ENCODE results near the gene SORCS3. TPM values are rescaled to one million over a fixed set of nuclear protein-coding genes. Genes with fewer than 3 reads are reported as not detected.

SORCS3 gene
- total and polyA plus RNA-seq, 2 of the 13 experiments (the other 11 are each of a cell fraction or from before 2014, with no cell fraction given) = 0.07 TPM; not detected in 1

GRCh38 chr10:105269689-105270088, 628.6 kb downstream of the SORCS3 start (continued):
- no peak for TF ChIP-seq ZNF343 (CRISPR knock-in tag; IDR thresholded peaks at IDR 0.05)

- no TSS peak for BruUV-seq (replicated peaks)
Observed at GRCh38 chr10:105274556-105275070, 633.5 kb downstream of the SORCS3 start.

More at GRCh38 chr10:105274556-105275070, 633.5 kb downstream of the SORCS3 start:
- POLR2A ChIA-PET = no interaction called here
- no peak overlapping the region for H3K4me3 ChIP-seq (replicated peaks in 1 of 3; ENCODE audit: insufficient read depth in 1 of 3, low read depth in 2 of 3, low read length in 3 of 3)
- no peaks in the 10 kb centered on the region for H3K79me2 ChIP-seq (ENCODE audit: insufficient read depth, low read length)
- WGBS (ENCODE audit: low lambda C conversion rate) = 2% methylated on average over 3 of the region's 3 CpGs
- TF ChIP-seq SETDB1 (CRISPR knock-in tag; IDR thresholded peaks at IDR 0.05; ENCODE audit: borderline replicate concordance) = no peak
- TF ChIP-seq GFI1 (CRISPR knock-in tag; IDR thresholded peaks at IDR 0.05; ENCODE audit: borderline replicate concordance) = no peak
- no peak for TF ChIP-seq PLRG1 (conservative IDR thresholded peaks at IDR 0.05)
- TF ChIP-seq GRHL1 (CRISPR knock-in tag; conservative IDR thresholded peaks at IDR 0.05) = no peak
- no peak for TF ChIP-seq ESRRA (CRISPR knock-in tag; IDR thresholded peaks at IDR 0.05; ENCODE audit: low read depth)
- no peak for TF ChIP-seq ZNF589 (CRISPR knock-in tag; conservative IDR thresholded peaks at IDR 0.05)
- TF ChIP-seq ZFP37 (CRISPR knock-in tag; IDR thresholded peaks at IDR 0.05; ENCODE audit: borderline replicate concordance) = no peak
- TF ChIP-seq ZSCAN25 (CRISPR knock-in tag; IDR thresholded peaks at IDR 0.05) = no peak
- TF ChIP-seq ZNF878 (CRISPR knock-in tag; IDR thresholded peaks at IDR 0.05) = no peak
- TF ChIP-seq NFE2 (CRISPR knock-in tag; IDR thresholded peaks at IDR 0.05) = no peak
- TF ChIP-seq POLR2AphosphoS2 (IDR thresholded peaks at IDR 0.05; ENCODE audit: low read depth, low read length) = no peak
- no peak for TF ChIP-seq ARID4A (CRISPR knock-in tag; IDR thresholded peaks at IDR 0.05; ENCODE audit: borderline replicate concordance)
- no peak for TF ChIP-seq TAF1 (CRISPR knock-in tag; IDR thresholded peaks at IDR 0.05)
- TF ChIP-seq RCOR2 (CRISPR knock-in tag; IDR thresholded peaks at IDR 0.05) = no peak
- no peak for TF ChIP-seq ZFP1 (CRISPR knock-in tag; IDR thresholded peaks at IDR 0.05)
- no peak for TF ChIP-seq ZNF432 (CRISPR knock-in tag; IDR thresholded peaks at IDR 0.05; ENCODE audit: borderline replicate concordance)
- CTCF ChIA-PET (ENCODE audit: low intra/inter-chr PET ratio, low total read pairs) = no interaction called here
- no peak overlapping the region for H3K9ac ChIP-seq (ENCODE audit: insufficient read depth, low read depth, low read length)
- H2AFZ ChIP-seq (ENCODE audit: low read length) = no peak overlapping the region
- FAIRE-seq (no peak), ATAC-seq (no peak), DNase-seq (ENCODE audit: low spot score) (no peak)
- H3K4me2 ChIP-seq (ENCODE audit: low read depth, low read length) = no peak overlapping the region
- no peaks in the 10 kb centered on the region for H3K36me3 ChIP-seq (replicated peaks in 1 of 2; ENCODE audit: control insufficient read depth in 1 of 2, insufficient read depth in 2 of 2, low read length in 2 of 2)
- H3K27ac ChIP-seq (ENCODE audit: extremely low read length, insufficient read depth, low read length) = no peak overlapping the region
- in situ Hi-C loops (cut with HindIII; ENCODE audit: extremely low pct_ligation_motif_present, low pct_unique_long_range_greater_than_20kb) = no loop called here
- H3K4me1 ChIP-seq (ENCODE audit: insufficient read depth, low read length) = no peaks in the 10 kb centered on the region
- H3K9me3 ChIP-seq (ENCODE audit: low read length) = peaks cover 67% of the 10 kb centered on the region
- intact Hi-C loops (cut with micrococcal nuclease; ENCODE audit: unreplicated experiment) = no loop called here
- H4K20me1 ChIP-seq (ENCODE audit: insufficient read depth, low read length) = no peaks in the 10 kb centered on the region
- H3K27me3 ChIP-seq (ENCODE audit: control insufficient read depth in 1 of 2, insufficient read depth in 2 of 2, low read length in 2 of 2) = no peaks in the 10 kb centered on the region

Measured in HepG2 (cell line).